Measurements from ENCODE around the gene TXNRD1.
"Not testable (repeated sequence)": the region's sequence is repeated elsewhere in the genome, so short reads cannot be mapped to it uniquely, and the experiment has no call there.

The TXNRD1 gene

DNA sequence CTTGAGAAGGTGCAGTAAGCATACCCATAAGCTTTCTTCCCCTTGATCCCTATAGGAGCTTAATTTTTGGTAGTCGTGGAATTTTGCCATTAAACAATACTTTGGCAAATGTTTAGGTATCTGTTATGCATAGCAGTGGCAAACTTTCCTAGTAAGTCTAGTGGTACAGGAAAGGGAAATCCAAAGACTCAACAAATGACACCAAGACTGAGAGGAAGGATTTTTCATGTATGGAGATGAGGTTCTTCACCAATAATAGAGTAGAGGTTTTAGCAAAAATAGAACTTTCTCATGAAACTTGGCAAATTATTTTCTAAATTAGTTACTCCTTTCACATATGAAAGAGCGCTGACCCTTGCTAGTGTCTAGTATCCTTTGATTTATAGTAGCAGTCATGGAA is 90.8 kb downstream of the TXNRD1 start:
- DNase-seq: no peak

DNA sequence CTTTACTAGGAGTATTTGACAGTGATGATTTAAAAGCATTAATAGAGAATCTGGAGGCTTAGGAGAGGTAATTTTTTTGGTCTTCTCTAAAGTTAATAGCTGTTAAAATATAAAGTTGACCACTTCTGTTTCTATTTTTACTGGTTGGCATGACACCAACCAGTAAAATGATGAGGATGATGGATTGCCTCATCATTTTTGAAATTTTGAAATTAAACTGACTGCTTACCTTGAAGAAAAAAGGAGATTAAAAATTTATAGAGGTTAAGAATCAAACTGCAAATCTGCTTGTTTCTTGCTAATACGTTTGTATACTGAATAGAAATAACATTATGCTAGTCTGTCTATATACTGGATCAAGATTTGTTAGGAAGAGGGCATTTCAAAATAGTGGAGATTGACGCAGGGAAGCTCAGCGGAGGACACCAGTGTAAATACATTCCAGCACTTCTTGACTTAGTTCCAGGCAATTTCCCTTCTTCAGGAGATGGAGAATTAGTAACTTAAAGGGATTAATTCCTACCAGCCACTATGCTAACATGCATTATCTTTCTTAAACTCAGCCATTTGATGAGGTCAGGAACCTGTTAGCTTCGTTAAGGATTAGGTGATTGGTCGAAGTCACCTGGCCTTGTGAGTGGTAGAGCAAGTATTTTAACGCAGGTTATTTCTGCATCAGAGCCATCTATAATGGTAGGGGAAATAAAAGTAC is 91.5 kb downstream of the TXNRD1 start:
- no peak for DNase-seq

DNA sequence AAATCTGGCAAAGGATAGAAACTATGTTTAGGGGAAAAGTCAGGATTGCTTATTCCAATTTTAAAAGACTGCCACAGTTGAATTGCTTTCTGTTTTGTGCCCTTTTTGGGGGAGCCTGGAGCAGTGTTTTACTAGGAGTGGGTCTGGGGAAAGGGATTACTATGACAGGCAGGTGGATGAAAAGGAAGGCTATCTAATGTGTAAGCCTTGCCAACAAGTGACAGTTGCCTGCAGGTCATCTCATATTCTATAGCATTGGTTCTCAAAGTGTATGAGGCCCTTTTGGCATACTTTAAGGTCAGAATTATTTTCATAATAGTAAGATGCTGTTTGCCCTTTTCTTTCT is 92.0 kb downstream of the TXNRD1 start:
- DNase-seq: no peak

DNA sequence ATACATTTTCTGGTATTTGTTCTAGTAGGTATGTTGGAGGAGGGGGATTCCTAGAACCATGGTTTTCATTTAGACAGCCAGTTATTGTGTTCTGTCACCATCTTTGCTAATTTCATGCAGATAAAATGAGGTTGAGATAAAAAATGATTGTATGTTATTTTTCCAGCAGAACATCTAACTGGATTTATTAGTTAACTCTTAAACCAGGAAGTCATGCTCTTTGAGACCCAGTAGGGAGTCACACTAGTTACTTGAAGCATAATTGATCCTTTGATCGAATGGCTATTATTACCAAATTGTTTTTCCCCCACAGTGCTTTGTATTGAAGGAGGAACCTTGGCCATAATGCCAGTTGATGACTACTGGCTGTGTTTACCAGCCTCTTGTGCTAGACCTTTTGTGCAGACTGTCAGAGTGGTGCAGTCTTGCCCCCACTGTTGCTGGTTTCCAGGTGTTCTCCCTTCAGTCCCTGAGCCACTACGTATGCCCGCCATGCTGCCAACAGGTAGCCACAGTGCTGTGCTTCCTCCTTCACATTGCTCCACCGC is 93.9 kb downstream of the TXNRD1 start:
- no peak for DNase-seq

DNA sequence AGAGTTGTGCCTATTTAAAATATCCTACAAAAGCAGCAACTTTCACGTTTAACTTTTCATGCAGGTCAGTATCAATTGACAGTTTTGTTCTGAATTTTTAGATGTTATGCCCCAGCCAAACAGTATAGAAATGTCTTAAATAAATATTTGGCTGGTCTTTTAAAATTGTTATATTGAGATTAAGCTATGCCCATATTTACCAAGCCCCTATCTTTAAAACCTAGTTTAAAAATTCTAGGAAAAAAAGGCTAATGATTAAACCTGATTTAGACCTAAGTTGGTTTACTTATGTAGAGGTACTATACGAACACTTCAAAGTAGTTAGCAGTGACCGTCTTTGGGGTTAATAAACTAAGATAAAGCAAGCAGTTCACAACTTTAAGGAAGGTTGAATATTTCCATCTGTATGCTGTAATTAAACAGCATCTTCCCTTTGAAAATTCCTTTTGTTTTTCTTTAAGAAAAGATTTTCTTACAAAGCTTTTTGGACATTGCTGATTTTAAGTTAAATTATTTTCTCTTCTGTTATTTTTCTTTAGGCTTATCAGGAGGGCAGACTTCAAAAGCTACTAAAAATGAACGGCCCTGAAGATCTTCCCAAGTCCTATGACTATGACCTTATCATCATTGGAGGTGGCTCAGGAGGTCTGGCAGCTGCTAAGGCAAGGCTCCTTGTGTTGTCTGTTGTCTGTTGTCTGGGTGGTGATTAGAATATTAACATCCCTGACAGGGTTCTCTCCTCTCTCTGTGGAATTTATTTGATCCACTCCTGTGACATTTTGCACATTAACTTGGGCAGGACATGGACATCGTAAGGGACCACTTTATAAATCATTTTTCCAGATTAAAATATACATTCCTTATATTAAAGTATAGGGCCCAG is 95.4 kb downstream of the TXNRD1 start:
- no peak for DNase-seq

DNA sequence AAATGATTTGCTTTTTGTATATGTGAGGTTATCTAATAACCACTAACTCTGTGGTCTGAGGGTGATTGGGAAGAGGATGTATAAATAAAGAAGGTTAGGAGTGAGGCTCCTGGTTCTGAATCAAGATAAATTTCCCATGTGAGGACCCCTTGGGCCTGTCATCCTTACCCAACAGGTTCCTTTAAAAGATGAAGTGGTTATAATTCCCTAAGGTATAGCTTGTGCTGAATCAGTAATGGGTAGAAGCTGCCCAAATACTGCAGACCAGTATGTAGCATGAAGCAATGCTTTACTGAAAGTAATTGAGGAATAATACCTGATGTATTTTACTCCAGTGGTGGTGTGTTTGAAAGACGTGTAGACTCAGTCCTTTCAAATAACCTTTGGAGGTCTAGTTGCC is 96.6 kb downstream of the TXNRD1 start:
- DNase-seq: no peak

DNA sequence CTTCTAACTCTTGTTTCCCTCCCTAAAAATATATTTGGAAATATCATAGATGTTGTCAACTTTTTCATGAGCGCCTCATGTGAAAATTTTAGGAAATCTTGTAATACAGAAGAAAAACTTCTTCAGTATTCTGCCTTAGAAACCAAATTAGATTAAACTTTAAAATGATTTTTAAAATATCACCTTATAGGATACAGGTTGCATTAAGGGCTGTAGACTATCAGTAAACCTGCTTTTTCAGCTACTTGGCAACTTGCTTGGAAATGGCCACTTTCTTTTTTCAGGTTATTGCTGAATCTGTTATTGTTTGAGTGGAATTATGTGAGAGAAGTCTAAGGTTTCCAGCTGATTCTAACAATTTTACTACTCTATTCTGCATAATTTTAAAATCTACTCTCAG is 97.1 kb downstream of the TXNRD1 start:
- DNase-seq: no peak

DNA sequence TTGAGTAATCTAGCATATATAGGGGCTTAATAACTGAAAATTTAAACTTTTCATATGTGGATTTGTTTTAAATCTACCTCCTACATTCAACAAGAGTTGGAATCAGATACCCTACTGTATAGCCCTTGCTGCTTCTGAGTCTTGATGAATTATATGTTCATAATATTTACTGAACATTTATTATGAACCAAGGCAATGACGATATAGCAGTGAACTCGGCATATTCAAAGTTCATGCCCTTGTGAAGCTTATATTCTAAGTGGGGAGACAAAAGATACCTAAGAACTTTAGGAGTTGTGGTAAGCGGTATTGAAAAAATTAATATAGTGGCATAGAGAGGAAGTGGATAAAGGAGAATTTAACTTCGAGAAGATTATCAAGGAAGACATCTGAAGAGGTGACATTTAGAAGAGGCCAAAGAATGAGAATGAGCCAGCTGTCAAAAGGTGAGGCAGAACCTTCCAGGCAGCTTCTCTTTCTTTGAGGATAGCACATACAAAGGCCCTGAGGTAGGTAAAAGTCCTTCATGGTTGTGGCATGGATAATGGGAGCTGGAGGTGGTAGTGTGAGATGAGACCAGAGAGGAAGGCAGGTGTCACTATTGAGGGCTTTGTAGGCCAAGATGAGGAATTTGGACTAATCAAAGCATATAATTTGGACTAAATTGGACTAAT is 98.1 kb downstream of the TXNRD1 start:
- DNase-seq: no peak

DNA sequence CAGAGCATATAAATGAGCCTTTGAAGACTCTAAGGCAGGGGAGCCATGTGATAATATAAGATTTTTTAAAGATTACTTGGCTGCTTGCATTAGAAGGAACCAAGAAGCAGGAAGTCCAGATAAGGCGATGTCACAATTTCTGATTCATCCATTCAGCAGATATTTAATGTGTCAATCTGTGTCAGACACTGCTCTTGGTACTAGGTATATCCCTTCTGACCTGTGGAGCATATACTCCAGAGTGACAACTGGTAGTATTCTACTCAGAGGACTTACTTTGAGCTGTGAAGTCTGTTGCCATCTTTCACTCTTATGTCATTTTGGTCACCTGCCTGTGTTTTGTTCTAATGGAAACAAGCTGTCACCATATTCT is 98.6 kb downstream of the TXNRD1 start:
- no peak for DNase-seq

DNA sequence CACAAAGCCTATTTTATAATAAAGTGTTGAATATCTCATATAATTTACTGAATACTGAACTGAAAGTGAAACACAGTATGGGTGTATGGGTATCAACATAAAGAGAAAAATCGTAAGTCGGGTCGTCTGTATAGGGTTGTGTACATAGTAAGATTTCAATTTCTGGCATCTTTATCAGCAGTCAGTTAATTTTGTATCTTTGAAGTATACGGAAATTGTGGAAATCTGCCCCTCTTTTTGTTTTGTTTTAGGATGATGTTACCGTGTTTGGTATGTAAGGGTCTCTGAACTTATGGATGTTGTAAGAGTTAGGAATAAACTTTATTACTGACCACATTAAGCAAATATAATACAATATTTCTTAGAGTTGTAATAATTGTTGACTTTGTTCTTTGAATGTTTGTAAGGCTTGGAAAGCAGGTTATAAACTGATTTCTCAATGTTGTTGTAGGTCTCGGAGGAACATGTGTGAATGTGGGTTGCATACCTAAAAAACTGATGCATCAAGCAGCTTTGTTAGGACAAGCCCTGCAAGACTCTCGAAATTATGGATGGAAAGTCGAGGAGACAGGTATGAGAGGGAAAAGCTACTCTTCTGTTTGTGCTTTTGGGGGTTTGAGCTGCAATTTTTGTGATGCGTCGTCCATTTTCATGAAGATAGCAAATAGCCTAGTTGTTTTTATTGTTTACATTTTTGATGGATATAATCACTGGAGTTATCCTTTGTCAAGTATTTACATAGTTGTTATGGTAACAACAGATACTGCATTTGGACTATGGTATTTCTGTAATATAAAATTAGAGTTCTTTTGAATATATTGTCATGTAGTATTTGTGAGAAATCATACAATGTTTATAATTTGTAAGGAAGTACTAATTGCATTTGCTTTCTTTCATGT is 100.0 kb downstream of the TXNRD1 start:
- DNase-seq: no peak

DNA sequence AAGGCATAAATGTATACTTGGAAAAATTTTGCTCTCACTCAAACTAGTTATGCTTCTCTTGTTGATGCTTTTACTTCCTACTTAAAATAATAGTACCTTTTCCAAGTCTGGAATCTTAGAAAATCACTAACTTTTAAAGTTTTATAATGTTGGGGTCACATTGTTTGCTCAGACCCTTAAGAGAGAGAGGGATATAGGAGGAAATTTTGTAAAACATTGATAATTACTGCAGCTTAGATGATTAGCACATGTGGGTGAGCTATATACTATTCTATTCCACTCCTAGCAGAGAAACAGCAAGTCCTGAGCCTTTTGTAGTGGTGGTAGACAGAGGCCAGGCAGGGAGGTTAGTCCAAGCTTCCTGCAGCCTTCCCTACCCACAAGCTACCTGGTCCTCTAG is 101.4 kb downstream of the TXNRD1 start:
- no peak for DNase-seq

DNA sequence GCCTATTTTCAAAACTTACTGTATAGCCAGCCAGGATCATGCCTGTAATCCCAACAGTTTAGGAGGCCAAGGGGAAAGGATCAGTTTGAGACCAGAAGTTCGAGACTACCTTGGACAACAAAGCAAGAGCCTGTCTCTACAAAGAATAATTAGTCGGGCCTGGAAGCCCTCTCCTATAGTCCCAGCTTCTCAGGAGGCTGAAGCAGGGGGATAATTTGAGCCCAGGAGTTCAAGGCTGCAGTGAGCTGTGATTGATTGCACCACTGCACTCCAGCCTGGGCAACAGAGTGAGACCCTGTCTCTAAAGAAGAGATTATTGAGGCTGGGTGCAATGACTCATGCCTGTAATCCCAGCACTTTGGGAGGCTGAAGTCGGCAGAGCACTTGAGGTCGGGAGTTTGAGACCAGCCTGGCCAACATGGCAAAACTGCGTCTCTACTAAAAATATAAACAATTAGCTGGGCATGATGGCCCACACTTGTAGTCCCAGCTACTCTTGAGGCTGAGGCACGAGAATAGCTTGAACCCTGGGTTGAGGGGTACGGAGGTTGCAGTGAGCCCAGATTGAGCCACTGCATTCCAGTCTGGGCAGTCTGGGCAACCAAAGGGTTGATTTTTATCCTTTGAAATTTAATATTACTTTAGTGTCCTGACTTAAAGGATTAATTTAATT is 102.1 kb downstream of the TXNRD1 start:
- no peak for DNase-seq

DNA sequence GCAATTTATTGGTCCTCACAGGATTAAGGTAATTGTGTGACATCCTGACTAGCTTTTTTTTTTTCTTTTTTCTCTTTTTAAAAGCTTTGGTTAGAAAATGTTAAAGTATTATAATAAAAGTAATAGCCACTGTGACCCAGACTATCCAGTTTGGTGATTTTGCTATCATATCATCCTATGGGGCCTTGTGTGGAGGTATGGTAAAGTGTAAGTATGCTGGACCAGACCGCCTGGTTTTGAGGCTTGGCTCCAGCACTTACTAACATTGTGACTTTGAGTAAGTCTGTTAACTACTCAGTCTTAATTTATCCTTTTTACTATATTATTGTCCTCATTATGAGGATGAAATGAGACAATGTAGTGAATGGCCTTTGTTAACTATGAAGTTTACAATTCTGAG is 103.4 kb downstream of the TXNRD1 start:
- DNase-seq: no peak

DNA sequence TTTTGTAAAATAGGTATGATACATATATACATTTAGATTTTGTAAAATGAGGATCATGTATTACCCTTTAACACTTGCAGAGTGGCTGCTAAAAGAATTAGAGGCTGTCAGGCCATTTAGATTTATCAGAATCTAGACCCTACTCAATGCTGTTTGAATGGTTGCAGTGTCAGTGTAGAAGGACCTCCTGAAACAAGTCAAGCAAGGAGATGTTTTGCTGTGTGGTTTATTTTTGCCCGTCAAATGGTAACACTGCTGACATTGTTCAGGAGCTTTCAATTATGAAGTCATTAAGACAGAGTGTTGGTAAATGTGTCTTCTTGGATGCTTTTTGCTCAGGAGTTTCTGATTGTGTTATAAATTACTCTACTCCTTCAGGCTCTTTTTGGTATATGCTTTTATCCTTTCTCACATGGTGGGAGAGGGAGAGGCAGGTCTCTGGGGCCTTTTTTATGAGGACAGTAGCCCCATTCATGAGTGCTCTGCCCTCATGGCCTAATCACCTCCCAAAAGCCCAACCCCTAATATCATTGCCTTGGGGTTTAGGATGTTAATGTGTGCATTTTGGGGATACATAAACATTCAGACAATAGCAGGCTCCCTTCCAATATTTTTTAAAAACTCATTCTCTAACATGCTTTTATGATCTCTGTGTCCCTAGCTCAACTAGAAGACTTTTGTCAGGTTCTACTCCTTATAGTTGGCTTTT is 104.5 kb downstream of the TXNRD1 start:
- no peak for DNase-seq

DNA sequence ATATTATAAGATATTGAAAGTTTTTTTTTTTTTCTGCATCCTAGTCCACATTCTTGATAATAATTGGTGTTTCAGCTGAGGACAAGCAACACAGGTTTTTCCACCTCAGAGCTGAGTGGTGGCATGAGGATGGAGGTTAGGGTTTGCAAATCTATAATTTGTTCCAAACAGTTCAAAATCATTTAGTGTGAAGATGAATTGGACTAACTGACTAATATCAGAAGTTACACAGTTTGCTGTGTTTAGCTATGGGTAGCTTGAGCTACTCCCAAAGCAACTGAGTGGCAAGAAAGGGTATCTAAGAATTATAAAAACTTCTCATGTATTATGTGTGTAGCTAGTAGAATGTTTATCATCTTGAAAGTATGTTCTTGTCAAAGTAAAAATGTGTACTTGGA is 105.0 kb downstream of the TXNRD1 start:
- no peak for DNase-seq

DNA sequence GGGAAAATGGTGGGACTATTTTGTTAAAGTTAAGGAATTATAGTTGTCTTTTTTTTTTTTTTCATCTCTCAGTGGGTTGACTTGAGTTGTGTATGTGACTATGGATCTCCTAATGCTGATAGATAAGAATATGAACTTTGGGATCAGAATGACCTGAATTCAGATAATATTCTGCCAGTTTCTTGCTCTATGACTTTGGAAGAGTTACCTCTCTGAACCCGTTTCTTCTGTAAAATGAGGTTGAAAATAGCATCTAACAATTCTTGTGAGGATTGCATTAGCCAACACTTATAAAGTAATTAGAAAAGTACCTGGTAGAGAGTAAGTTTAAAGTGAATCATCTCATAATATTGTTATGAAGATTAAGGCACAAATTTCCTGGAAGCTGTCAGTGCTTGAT is 106.4 kb downstream of the TXNRD1 start:
- no peak for DNase-seq

DNA sequence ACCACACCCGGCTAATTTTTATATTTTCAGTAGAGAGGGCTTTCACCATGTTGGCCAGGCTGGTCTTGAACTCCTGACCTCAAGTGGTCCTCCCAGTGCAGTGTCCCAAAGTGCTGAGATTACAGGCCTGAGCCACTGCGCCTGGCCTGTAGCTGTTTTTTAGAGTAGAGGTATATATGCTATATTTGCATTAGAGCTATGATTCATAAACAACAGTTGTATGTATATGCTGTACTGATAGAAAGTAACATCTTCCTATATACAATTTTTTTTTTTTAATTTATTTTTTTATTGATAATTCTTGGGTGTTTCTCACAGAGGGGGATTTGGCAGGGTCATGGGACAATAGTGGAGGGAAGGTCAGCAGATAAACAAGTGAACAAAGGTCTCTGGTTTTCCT is 107.0 kb downstream of the TXNRD1 start:
- DNase-seq: not testable (repeated sequence)

DNA sequence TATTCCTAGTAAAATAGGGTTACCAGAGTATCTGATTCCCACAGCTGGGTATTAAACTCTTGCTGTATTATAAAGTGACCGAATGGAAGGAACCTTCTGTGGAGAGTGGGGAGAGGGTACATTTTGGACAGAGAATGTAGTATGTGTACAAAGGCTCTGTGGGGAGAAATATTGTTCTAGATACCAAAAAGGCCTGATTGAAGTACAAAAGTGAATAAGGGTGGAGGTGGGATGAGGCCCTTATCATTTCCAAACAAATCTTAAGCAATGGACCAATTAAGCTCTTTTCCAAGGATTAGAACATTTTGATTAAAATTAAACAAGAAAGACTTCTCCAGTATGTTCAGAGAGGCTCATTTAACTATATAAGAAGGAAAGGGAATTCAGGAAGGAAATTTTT is 108.3 kb downstream of the TXNRD1 start:
- DNase-seq: no peak

DNA sequence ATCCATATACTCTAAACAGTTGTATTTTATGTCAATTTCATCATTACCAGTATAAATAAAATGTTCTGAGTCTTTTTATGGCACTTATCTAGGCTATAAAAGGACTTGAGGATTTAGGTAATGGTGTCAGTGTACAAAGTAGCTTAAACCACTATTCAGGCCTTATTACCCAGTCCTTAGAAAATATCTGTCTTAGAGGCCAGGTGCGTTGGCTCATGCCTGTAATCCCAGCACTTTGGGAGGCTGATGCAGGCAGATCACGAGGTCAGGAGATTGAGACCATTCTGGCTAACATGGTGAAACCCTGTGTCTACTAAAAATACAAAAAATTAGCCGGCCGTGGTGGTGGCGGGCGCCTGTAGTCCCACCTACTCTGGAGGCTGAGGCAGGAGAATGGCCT is 112.7 kb downstream of the TXNRD1 start:
- not testable (repeated sequence) for DNase-seq

DNA sequence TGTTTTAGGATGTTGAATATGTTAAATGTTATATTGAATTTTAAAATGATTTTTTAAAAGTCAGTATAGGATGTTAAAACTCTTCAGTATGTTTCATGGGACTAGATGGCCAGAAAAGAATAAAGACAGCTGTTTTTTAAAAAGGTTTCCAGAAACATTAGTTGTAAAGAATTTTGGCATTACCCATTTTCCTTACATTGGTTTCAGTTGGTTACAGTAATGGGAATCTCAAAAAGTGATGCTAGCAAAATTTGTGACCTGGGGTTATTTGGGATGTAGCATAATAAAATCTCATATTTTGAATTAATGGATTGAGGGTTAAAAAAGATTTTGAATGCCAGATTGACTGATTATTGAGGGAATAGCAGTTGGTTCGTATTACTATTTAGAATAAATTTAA is 113.2 kb downstream of the TXNRD1 start:
- no peak for DNase-seq

Measured in femur (tissue), 1 donor.